ENCODE results near the gene SUOX. TPM values are rescaled to one million over a fixed set of nuclear protein-coding genes. Genes with fewer than 3 reads are reported as not detected.

Gene SUOX
- total RNA-seq, 4 donors from 2014 or later: 18.7 to 25.6 (median 22.9) TPM

- no peak for TF ChIP-seq POLR2AphosphoS5 (IDR thresholded peaks at IDR 0.05)
- TF ChIP-seq EP300 (IDR thresholded peaks at IDR 0.05): no peak
- no peak for TF ChIP-seq CTCF (IDR thresholded peaks at IDR 0.05)
- no peak for TF ChIP-seq POLR2A (IDR thresholded peaks at IDR 0.05)
- 64% methylated on average over 2 of the region's 2 CpGs for WGBS
- Histone ChIP-seq H3K36me3 (peaks cover 5% of the 10 kb centered on the region), H3K27ac (no peak overlapping the region), H3K4me3 (no peak overlapping the region), H3K27me3 (no peaks in the 10 kb centered on the region), H3K4me1 (no peaks in the 10 kb centered on the region), H3K9me3 (no peaks in the 10 kb centered on the region)
- DNase-seq (ENCODE audit: low spot score in 2 of 2): no peak
These were observed 17.1 kb downstream of the SUOX start for GRCh38 chr12:56014205-56014604.

- no peak overlapping the region for H3K4me3 ChIP-seq
- 86% methylated on average over 4 of the region's 4 CpGs for WGBS
- no peak for DNase-seq (ENCODE audit: low spot score in 2 of 2)
- H3K36me3 ChIP-seq: peaks cover 12% of the 10 kb centered on the region
- TF ChIP-seq CTCF (IDR thresholded peaks at IDR 0.05) (no peak), POLR2A (IDR thresholded peaks at IDR 0.05) (no peak), POLR2AphosphoS5 (IDR thresholded peaks at IDR 0.05) (no peak), EP300 (IDR thresholded peaks at IDR 0.05) (no peak)
- H3K4me1 ChIP-seq: peaks cover 12% of the 10 kb centered on the region
- H3K9me3 ChIP-seq: no peaks in the 10 kb centered on the region
- no peaks in the 10 kb centered on the region for H3K27me3 ChIP-seq
- no peak overlapping the region for H3K27ac ChIP-seq
These were observed 20.1 kb downstream of the SUOX start for GRCh38 chr12:56017181-56017580.

DNA sequence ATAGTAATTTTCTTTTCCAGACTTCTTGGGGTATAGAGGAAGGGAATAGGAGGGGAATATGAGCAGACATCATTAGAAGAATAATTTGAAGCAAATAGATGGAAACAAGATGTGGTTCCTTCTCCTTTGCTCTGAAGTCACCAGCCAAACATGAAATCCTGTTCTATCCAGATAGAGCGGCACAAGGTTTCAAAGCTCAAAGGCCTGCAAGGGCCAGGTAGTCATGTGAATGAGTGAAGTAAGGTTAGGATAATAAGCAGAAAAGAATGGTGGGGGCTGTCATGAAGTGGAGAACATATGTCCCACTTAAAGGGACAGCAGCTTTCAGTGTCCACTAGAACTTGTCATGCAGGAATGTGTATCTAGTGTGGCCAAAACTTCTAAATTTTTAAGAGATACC is 21.3 kb downstream of the SUOX start:
- peaks cover 12% of the 10 kb centered on the region for H3K4me1 ChIP-seq
- no peak for DNase-seq (ENCODE audit: low spot score in 2 of 2)
- H3K27ac ChIP-seq: no peak overlapping the region
- WGBS: 100% methylated on average over 1 of the region's 1 CpG
- H3K27me3 ChIP-seq: no peaks in the 10 kb centered on the region
- H3K4me3 ChIP-seq: no peak overlapping the region
- TF ChIP-seq EP300 (IDR thresholded peaks at IDR 0.05) (no peak), CTCF (IDR thresholded peaks at IDR 0.05) (no peak), POLR2AphosphoS5 (IDR thresholded peaks at IDR 0.05) (no peak), POLR2A (IDR thresholded peaks at IDR 0.05) (no peak)
- no peaks in the 10 kb centered on the region for H3K9me3 ChIP-seq
- H3K36me3 ChIP-seq: peaks cover 12% of the 10 kb centered on the region

DNA sequence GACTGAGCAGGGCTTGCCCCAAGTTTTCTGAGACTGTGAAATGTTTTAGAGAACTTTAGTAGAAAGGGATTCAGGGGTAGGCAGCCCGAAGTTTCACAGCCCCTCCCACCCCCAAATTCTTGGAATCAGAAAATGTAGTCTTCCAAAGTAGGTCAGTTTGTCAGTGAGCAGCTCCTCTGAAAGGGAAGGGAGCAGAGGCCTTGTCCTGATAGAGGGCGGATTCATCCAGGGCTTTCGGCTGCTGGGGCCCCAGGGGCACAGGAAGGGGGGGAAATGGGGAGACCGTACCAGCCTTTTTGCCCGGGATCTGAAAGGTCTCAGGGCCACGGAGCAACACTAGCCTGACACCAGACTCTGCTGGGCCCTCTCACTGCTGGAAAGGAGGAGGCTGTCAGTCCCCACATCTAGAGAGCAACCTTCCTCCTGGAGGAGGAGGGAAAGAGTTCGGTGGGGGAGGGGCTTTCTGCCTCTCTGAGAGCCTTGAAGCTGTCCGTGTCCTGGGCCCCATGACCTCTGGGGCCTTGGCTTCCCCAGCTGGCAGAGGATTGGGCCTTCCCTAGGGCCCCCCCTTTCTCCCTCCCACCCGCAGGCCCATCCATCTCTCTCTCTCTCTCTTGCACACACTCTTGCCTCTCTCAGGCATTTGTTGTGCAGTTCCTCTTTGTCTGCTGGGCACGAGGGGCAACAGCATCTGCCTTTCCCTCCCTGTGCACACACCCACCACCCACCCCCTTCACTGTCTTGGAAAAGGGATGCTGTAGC is 23.5 kb downstream of the SUOX start, which contains the start of gene IKZF4:
Gene IKZF4, plus strand, starts transcription at position 621 of the 762 bp plus-strand sequence. CDS start 451 bp downstream, outside the sequence.
- Histone ChIP-seq H3K4me3 (peak within 1 kb of the TSS; percentile 14), H3K9me3 (no peaks in the 10 kb centered on the region), H3K27ac (peak within 1 kb of the TSS; percentile 0), H3K36me3 (peaks cover 22% of the 10 kb centered on the region), H3K27me3 (no peaks in the 10 kb centered on the region), H3K4me1 (peaks cover 12% of the 10 kb centered on the region)
- TF ChIP-seq CTCF (IDR thresholded peaks at IDR 0.05): no peak
- TF ChIP-seq POLR2AphosphoS5 (IDR thresholded peaks at IDR 0.05): no peak
- TF ChIP-seq EP300 (IDR thresholded peaks at IDR 0.05): no peak
- no peak for TF ChIP-seq POLR2A (IDR thresholded peaks at IDR 0.05)
- 42% methylated on average over 10 of the region's 10 CpGs for WGBS
- DNase-seq (ENCODE audit: low spot score in 2 of 2): no peak

DNA sequence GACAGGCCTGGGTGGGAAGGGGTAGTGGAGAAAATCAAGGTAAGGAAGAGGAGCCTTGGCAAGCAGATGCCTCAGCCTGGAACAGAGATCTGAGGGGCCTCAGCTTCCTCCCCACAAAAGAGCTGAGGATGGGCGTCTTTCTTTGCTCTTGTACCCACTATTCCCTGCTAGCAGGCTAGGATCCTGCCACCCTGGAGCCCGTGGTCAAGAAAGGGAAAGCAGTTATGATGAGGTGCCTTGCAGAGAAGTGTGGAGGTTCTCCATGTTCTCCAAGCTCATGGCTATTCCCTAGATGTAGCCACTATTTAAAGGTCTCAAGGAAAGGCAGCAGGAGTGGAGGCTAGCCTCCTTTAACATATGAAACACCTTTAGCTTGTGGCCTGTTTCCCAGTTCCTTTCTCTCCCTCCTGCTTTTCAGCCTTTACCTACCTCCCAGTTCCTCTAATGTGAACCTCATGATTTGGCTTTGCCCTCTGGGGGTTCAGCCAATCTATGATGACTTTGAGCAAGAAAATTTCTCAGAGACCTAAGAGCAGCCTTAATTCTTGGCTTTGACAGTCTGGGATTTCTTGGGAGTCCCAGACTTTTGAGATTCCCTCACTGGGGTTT is 24.9 kb downstream of the SUOX start:
- Histone ChIP-seq H3K27me3 (no peaks in the 10 kb centered on the region), H3K27ac (no peak overlapping the region), H3K4me1 (peaks cover 12% of the 10 kb centered on the region), H3K9me3 (no peaks in the 10 kb centered on the region), H3K36me3 (peaks cover 29% of the 10 kb centered on the region), H3K4me3 (peak overlapping the region; percentile 14)
- no peak for DNase-seq (ENCODE audit: low spot score in 2 of 2)
- 54% methylated on average over 2 of the region's 2 CpGs for WGBS
- TF ChIP-seq EP300 (IDR thresholded peaks at IDR 0.05) (no peak), POLR2A (IDR thresholded peaks at IDR 0.05) (no peak), POLR2AphosphoS5 (IDR thresholded peaks at IDR 0.05) (no peak), CTCF (IDR thresholded peaks at IDR 0.05) (no peak)
